Measurements from ENCODE around the gene BCAM. TPM values are rescaled to one million over a fixed set of nuclear protein-coding genes. Genes with fewer than 3 reads are reported as not detected.

The BCAM gene
- total and polyA plus RNA-seq, 2 donors (not counting 3 experiments of a cell fraction or from before 2014, with no cell fraction given), result 23.9 to 28.5 TPM

DNA sequence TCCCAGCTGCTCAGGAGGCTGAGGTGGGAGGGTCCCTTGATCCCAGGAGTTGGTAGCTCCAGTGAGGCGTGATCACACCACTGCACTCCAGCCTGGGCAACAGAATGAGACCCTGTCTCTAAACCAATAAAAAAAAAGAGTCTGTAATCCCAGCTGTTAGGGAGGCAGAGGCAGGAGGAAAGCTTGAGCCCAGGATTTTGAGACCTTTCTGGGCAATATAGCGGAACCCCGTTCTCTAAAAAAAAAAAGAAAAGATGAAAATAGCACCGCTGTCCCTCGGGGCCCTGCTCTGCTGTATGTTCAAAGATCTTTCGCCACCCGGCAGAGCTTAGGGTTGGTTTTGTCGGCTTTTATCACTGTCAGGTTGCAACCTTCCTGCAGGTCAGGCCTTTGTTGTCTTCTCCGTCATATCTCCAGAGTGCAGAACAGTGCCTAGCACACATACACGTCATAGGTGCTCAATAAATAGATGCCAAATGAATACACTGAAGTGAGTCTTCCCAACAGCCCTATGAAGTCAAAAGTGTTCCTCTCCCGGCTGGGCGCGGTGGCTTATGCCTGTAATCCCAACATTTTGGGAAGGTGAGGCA lies 13.4 kb upstream of the BCAM start:
- Histone ChIP-seq H3K4me3 (replicated peaks in 1 of 3; ENCODE audit: insufficient read depth in 1 of 3, low read depth in 1 of 3, low read length in 3 of 3) (no peak overlapping the region), H3K79me2 (ENCODE audit: control insufficient read depth, insufficient read depth, low read length) (no peaks in the 10 kb centered on the region), H3K9ac (replicated peaks; ENCODE audit: extremely low read depth, insufficient read depth, low read length) (no peak overlapping the region), H3K4me1 (ENCODE audit: control insufficient read depth, extremely low read depth, insufficient read depth, low read length) (peaks cover 14% of the 10 kb centered on the region), H3K9me3 (replicated peaks; ENCODE audit: control insufficient read depth, insufficient read depth, low read length) (no peaks in the 10 kb centered on the region), H3K36me3 (ENCODE audit: control insufficient read depth in 2 of 2, extremely low read depth in 1 of 2, insufficient read depth in 2 of 2, low read length in 2 of 2) (no peaks in the 10 kb centered on the region), H4K20me1 (replicated peaks; ENCODE audit: control insufficient read depth, extremely low read depth, insufficient read depth, low read length) (no peaks in the 10 kb centered on the region), H3K27ac (ENCODE audit: insufficient read depth, low read depth, low read length) (no peak overlapping the region), H3K27me3 (ENCODE audit: control insufficient read depth in 2 of 2, insufficient read depth in 2 of 2, low read length in 2 of 2) (no peaks in the 10 kb centered on the region), H3K9me1 (replicated peaks; ENCODE audit: control insufficient read depth, extremely low read depth, insufficient read depth, low read length) (no peaks in the 10 kb centered on the region), H3K4me2 (ENCODE audit: insufficient read depth, low read length) (no peak overlapping the region), H2AFZ (ENCODE audit: low read depth, low read length) (no peak overlapping the region)
- dilution Hi-C loops (cut with MboI; ENCODE audit: extremely low pct_ligation_motif_present, low sequenced_read_pairs), result no loop called here
- no peak for DNase-seq (ENCODE audit: low read depth, low spot score)
- TF ChIP-seq EZH2 (IDR thresholded peaks at IDR 0.05; ENCODE audit: borderline replicate concordance, low read depth, low read length, severe bottlenecking), result no peak
- TF ChIP-seq, protein P1, sequence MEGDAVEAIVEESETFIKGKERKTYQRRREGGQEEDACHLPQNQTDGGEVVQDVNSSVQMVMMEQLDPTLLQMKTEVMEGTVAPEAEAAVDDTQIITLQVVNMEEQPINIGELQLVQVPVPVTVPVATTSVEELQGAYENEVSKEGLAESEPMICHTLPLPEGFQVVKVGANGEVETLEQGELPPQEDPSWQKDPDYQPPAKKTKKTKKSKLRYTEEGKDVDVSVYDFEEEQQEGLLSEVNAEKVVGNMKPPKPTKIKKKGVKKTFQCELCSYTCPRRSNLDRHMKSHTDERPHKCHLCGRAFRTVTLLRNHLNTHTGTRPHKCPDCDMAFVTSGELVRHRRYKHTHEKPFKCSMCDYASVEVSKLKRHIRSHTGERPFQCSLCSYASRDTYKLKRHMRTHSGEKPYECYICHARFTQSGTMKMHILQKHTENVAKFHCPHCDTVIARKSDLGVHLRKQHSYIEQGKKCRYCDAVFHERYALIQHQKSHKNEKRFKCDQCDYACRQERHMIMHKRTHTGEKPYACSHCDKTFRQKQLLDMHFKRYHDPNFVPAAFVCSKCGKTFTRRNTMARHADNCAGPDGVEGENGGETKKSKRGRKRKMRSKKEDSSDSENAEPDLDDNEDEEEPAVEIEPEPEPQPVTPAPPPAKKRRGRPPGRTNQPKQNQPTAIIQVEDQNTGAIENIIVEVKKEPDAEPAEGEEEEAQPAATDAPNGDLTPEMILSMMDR (IDR thresholded peaks at IDR 0.05; ENCODE audit: extremely low read depth in 1 of 2, insufficient read depth in 1 of 2, low read depth in 1 of 2, low read length in 2 of 2), result no peak
- intact Hi-C loops (cut with micrococcal nuclease), result no loop called here
- no TSS peak for BruUV-seq (replicated peaks)
- FAIRE-seq, result no peak
- ChIA-PET CTCF (interaction anchor here (0.9 to 6.0 kb wide), 6 partner anchors 11 to 141 kb away, joined by 3 to 45 read pairs (median 4); no protein-coding TSS in a partner anchor), POLR2A (no interaction called here)

DNA sequence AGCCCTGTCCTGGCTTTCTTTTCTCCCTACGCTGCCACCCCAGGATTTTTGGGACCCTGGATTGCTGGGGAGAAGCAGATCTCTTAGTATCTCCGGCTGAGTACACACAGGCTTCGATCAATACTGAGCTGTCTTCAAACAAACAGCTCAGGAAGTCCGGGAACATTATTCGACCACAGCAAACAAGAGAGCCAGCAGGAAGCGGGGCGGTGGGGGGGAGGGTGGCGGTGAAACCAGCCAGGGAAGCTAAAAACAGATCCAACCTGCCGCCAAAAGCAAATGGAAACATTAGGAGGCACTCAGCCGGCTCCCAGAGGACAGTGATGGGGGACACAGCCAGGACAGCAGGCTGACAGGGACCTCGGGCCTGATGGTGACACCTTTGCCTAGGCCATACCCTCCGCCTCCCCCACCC lies 12.2 kb upstream of the BCAM start:
- peak; percentile 26 for DNase-seq (ENCODE audit: low read depth, low spot score)
- dilution Hi-C loops (cut with MboI; ENCODE audit: extremely low pct_ligation_motif_present, low sequenced_read_pairs), result no loop called here
- POLR2A ChIA-PET, result interaction anchor here (0.6 kb wide), 2 partner anchors 10 to 150 kb away, joined by 4 to 7 read pairs; no protein-coding TSS in a partner anchor

More for the DNA sequence above, 12.2 kb upstream of the BCAM start:
- Histone ChIP-seq H3K79me2 (ENCODE audit: control insufficient read depth, insufficient read depth, low read length) (no peaks in the 10 kb centered on the region), H3K4me2 (ENCODE audit: insufficient read depth, low read length) (peak overlapping the region; percentile 25), H3K9me1 (replicated peaks; ENCODE audit: control insufficient read depth, extremely low read depth, insufficient read depth, low read length) (no peaks in the 10 kb centered on the region), H3K36me3 (ENCODE audit: control insufficient read depth in 2 of 2, extremely low read depth in 1 of 2, insufficient read depth in 2 of 2, low read length in 2 of 2) (no peaks in the 10 kb centered on the region), H3K4me1 (ENCODE audit: control insufficient read depth, extremely low read depth, insufficient read depth, low read length) (peaks cover 14% of the 10 kb centered on the region), H4K20me1 (replicated peaks; ENCODE audit: control insufficient read depth, extremely low read depth, insufficient read depth, low read length) (no peaks in the 10 kb centered on the region), H3K4me3 (replicated peaks in 1 of 3; ENCODE audit: insufficient read depth in 1 of 3, low read depth in 1 of 3, low read length in 3 of 3) (no peak overlapping the region), H2AFZ (ENCODE audit: low read depth, low read length) (peak overlapping the region; percentile 84), H3K27ac (ENCODE audit: insufficient read depth, low read depth, low read length) (peak overlapping the region; percentile 61), H3K9ac (replicated peaks; ENCODE audit: extremely low read depth, insufficient read depth, low read length) (peak overlapping the region; percentile 16), H3K27me3 (ENCODE audit: control insufficient read depth in 2 of 2, insufficient read depth in 2 of 2, low read length in 2 of 2) (no peaks in the 10 kb centered on the region), H3K9me3 (replicated peaks; ENCODE audit: control insufficient read depth, insufficient read depth, low read length) (no peaks in the 10 kb centered on the region)
- peak; percentile 89 for FAIRE-seq
- intact Hi-C loops (cut with micrococcal nuclease), result no loop called here
- CTCF ChIA-PET, result interaction anchor here (0.7 to 6.0 kb wide), 9 partner anchors 10 to 226 kb away, joined by 3 to 45 read pairs (median 4); no protein-coding TSS in a partner anchor
- TF ChIP-seq FOS (IDR thresholded peaks at IDR 0.05; ENCODE audit: borderline replicate concordance, insufficient read depth, low read length) (no peak), MYC (IDR thresholded peaks at IDR 0.05; ENCODE audit: low read depth, low read length) (no peak), JUN (IDR thresholded peaks at IDR 0.05; ENCODE audit: borderline replicate concordance, insufficient read depth, insufficient read length, low read depth) (no peak), POLR2A (IDR thresholded peaks at IDR 0.05; ENCODE audit: low read depth, low read length) (no peak), GATA2 (IDR thresholded peaks at IDR 0.05; ENCODE audit: insufficient read depth, insufficient read length, low read depth, low read length) (no peak), POLR2AphosphoS5 (IDR thresholded peaks at IDR 0.05; ENCODE audit: insufficient read depth, low read depth, low read length) (no peak), EZH2 (IDR thresholded peaks at IDR 0.05; ENCODE audit: borderline replicate concordance, low read depth, low read length, severe bottlenecking) (no peak)
- TF ChIP-seq, protein P2, sequence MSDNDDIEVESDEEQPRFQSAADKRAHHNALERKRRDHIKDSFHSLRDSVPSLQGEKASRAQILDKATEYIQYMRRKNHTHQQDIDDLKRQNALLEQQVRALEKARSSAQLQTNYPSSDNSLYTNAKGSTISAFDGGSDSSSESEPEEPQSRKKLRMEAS (IDR thresholded peaks at IDR 0.05; ENCODE audit: insufficient read depth, insufficient read length), result no peak
- TF ChIP-seq, protein P1 (IDR thresholded peaks at IDR 0.05; ENCODE audit: extremely low read depth in 1 of 2, insufficient read depth in 1 of 2, low read depth in 1 of 2, low read length in 2 of 2), result no peak
- BruUV-seq (replicated peaks), result no TSS peak

Data from endothelial cell of umbilical vein (primary cell).